Occipital lobe (tissue), 2 donors: ENCODE results near the gene TMEM114. TPM values are rescaled to one million over a fixed set of nuclear protein-coding genes. Genes with fewer than 3 reads are reported as not detected.
A peak's percentile ranks its signal among the peaks of the same experiment; 100 is the strongest.

Experiments used
- DNase-seq: peaks from one replicate; lab custom pipeline; 2025; lab: John Stamatoyannopoulos, UW
- total RNA-seq: library from RNA; depleted of rRNA; stranded (reverse); fragments of >200 nt; gene quantifications from one replicate; pipeline ENCODE4 v1.2.3, GENCODE V29; 2014

TMEM114 gene
- total RNA-seq, 1 donor from 2014 or later = not detected

DNA sequence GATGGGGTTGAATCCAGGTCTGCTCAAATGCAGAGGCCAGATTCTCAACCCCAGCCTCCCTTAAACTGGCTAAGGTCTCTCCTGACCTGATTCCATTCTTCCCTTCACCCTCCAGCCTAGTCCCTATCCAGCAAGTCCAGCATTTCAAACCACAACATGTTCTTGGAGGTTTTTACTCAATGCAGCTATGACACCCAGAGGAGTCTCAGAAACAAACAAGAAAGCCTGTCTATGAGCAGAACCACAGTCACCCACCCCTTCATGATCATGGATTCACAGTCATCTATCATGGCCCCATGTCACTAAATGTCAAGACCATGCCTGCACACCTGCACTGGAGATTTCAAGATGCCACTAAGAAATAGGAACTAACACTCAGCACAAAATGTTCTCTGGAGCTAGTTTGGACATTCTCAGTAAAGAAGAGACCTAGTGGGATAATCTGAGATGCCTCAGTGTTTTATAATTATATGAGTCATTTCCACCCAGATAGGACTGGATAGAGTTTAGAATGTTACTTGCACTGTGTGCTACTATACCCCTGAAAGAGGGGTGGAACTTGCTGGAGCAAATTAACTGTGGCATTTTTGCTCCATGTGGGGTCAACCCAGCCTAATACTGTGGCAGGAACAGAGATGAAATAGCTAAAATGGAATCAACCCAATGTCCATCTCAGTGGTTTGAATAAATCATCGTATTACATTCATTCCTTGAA lies 21.7 kb upstream of the TMEM114 start:
- no peak for DNase-seq

DNA sequence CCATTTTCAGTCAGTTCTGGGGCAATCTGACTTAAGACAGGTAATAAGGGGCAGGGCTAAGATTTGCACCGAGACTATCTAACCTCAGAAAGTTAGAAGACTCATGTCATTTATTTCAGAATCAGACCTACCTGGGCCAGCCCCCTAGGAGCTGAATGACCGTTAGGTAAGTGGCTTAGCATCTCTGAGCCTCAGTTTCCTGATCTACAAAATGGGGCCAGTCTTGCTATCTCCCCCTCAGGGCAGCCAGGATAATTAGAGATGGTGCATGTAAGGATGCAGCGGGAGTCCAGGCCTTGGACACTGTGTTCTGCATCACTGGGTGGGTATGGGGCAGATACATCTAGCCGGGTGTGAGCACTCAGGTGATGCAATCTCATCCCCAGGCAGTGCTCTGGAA lies 20.8 kb upstream of the TMEM114 start:
- DNase-seq = no peak

DNA sequence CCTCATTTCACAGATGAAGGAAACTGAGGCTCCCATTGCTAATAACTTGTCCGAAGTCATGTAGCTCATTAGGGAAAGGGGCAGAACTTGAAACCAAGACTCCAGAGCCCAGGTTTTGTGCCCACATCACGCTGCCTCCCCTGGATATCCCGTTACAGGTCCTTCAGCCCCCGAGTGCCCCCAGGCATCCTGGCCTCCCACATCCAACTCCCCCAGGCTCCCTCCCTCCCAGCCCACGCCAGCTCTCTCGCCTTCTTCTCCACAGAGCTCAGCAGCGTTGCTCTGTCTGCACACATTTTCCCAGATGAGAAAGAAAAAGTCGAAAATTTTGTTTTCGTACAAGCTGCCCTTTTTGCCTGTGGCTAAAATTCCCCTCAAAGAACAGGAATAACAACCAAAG lies 16.9 kb upstream of the TMEM114 start:
- DNase-seq = no peak

DNA sequence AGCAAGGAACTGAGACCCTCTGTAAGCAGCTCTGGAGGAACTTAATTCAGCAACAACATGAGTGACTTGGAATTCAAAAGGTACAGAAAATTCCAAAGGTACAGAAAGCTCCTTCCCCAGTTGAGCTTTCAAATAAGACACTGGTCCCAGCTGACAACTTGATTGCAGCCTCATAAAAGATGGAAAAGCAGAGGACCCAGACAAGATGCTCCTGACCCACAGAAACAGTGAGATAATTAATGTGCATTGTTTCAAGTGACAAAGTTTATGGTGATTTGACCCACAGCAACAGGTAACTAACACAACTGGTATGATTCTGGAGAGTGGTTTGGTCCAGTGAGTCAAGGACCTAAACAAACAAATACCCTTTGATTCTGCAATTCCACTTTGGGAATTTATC lies 15.2 kb upstream of the TMEM114 start:
- DNase-seq = no peak

DNA sequence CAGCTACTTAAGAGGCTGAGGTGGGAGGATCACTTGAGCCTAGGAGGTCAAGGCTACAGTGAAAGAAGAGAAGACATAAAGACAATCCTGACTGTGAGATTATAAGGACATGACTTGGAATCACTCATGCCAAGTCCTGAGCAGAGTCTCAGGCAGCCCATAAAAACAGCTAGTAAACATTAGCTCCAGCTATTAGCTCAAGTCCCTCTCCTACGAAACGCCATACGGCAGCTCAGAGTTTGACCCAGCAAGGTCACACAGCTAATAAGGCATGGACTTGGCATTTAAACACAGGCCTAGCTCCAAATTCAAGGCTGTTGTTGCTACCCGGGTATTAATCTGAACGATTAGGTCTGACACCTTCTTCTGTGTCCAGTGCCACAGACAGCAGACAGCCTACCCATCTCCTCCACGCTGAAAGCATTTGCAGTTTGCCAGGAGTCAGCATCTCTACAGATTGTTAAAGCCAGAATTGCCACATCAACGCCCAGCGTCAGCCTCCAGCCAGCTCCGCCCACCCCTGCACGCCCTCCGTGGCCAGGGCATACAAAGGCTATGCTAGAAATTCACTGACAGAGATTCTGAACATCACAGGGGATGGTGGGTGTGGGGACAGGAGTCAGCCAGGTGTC lies 9.9 kb upstream of the TMEM114 start:
- DNase-seq = no peak

DNA sequence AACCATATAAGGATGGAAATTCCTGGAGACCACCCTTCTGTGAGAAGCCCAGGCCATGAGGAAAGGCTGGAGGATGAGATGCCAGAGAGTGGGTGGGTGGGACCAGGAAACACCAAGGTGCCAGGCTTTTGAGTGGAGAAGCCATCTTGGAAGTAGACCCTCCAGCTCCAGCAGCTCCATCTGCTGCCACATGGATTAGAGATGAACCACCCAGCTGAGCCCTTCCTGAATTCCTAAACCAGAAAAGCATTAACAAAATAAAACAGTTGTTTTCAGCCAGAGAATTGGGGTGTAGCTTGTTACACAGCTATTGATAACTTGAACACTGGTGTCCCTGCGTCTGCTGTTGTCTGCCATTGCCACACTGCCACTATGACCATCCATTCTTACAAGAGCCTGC lies 6.3 kb upstream of the TMEM114 start:
- no peak for DNase-seq

DNA sequence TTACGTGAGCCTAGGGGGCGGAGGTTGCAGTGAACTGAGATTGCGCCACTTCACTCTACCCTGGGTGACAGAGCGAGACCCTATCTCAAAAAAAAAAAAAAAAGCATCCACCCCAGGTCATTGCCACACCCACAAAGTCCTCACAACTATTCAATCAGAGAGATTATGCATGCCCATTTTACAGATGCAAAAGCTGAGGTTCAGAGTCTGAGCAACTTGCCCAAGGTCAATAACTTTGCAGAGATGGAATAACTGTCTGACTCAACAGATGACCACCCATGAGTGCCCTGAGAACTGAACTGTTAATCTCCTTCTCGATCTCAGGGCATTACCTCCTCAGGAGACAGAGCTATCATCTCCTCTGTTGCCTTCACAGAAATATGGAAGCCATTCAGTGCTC lies 5.5 kb upstream of the TMEM114 start:
- DNase-seq = no peak

DNA sequence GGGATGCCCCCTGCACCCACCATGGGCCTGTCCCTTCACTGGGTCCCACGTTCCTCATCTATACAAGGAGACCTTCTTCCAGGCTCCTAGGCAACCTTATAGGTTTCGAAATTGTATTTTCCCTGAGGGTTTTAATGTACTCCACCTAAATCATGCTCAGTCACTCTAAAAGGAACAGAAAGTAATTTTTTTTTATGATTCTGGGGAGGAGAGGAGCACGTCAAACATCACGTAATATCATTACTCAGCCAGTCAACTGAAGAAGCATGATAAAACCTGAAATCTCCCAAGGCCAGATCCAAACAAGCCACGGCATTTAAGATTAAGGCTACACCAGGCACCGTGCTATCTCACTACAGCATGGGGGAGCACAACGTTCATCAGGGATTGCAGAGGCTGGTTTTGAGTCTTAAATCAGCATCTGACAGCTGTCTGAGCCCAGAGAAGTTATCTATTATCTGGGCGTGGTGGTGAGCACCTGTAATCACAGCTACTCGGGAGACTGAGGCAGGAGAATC lies 3.9 kb upstream of the TMEM114 start:
- no peak for DNase-seq

DNA sequence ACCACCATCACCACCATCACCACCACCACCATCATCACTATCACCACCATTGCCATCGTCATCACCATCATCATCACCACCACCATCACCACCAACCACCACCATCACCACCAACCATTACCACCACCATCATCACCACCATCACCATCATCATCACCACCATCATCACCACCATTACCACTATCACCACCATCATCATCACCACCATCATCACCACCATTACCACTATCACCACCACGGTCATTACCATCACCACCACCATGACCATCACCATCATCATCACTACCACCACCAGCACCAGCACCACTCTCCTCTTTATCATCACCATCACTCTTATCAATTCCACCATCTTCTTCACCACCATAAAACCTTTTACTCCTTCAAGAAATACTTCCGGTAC lies 1.1 kb upstream of the TMEM114 start:
- no peak for DNase-seq

DNA sequence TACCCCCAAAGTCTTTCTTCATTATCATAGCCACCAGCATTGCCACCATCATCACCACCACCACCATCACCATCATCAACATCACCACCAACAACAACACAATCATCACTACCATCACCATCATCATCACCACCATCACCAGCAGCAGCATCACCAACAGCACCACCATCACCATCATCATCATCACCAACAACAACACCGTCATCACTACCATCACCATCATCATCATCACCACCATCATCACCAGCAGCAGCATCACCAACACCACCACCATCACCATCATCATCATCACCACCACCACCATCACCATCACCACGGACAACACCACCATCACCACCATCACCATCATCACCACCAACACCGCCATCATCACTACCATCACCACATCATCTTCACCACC lies 500 bp upstream of the TMEM114 start:
- DNase-seq = no peak

DNA sequence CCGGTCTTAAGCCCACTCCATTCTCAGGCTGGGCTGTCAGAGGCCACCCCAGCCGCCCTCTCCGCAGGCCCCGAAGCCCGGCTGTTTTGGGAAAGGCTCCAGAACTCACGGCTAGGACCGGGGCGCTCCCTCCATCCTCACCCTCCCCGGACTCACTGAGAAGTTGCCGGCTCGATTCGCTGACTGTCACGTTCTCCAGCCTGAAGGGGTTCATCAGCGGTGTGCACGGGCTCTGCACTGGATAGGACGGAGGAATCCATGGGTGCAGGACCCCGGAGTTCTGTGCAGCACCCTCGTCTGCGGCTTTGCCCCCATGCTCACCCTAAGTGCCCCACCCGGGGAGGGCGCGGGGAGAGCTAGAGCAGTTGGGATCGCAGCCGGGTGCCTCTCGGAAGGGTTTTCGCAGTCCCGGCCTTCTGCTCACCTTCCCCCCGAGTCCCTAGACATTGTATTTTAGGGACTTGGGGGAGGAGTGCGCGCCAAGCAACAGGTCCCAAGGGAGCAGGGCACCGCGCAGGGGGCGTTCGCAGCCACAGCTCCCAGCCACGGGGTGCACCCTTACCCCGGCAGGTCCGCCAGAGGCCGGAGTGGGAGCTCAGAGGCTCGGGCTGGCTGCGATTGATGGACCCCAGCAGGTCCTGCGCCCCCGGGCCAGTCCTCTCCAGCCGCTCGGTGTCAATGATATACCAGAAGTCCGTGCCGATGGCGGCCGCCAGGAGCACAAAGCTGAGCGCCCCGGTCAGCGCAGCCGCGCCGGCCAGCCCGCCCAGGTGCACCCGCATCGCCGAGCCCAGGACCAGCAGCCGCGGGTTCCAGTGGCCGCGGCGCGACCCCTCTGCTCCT lies 1.0 kb downstream of the TMEM114 start:
- DNase-seq = no peak

DNA sequence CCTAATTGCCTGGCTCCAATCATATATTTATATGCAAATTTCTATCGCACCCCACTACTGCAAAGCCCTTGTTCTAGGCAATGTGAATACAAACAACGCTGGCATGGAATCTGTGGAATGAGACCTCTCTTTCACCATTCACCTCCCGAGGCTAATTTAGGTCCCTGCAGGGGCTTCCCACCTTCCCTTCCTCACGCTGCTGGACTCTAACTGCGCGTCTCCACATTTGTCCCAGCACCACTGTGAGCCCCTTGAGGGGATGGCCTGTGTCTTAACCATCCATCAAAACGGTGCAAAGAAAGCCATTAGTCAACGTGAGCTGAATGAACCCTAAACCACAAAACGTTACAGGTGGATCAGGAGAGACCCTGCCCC lies 1.6 kb downstream of the TMEM114 start:
- no peak for DNase-seq

DNA sequence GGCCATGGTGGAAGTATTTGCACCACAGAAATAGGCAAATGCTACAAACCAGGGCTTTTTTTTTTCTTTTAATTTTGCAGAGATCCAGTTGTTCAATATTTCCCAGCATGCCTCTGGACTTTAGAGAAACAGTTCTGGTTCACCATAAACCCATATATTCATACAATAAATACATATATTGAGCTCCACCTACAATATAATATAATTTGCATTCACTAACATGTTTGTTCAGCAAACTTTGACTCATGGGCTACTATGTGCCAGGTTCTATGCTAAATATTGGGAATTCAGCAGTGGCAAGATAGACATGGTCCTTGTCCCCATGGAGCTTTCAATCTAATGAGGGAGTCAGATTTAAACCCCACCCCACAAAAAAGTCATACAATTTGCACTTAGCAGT lies 3.2 kb downstream of the TMEM114 start:
- no peak for DNase-seq

DNA sequence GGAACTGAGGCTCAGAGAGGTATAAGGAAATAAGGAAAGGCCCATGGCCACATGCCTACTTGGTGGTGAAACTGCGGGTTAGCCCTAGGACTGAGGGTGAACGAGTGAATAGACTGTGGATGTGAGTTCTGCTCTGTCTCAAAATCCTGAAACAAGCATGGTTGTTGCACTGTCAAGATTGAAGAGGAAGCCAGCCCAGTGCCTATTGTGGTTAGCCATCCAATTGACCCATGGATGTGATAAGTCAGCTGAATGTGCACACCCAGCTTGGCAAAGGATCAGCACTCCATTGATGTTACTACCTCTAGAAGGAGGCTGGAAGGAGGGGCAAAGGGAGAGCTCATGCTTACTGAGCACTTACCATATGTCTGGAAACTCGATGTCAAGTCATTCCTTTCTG lies 4.5 kb downstream of the TMEM114 start:
- DNase-seq = no peak

DNA sequence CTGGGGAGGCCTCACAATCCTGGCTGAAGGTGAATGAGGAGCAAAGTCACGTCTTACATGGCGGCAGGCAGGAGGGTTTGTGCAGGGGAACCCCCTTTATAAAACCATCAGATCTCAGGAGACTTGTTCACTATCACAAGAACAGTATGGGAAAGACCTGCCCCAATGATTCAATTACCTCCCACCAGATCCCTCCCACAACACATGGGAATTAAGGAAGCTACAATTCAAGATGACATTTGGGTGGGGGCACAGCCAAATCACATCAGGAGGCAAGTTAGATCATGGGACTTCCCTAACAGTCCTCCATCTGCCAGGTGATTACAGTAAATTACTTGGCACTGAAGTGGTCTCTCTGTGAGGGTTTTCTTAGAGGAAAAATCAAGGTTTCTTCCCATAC lies 5.3 kb downstream of the TMEM114 start:
- no peak for DNase-seq

DNA sequence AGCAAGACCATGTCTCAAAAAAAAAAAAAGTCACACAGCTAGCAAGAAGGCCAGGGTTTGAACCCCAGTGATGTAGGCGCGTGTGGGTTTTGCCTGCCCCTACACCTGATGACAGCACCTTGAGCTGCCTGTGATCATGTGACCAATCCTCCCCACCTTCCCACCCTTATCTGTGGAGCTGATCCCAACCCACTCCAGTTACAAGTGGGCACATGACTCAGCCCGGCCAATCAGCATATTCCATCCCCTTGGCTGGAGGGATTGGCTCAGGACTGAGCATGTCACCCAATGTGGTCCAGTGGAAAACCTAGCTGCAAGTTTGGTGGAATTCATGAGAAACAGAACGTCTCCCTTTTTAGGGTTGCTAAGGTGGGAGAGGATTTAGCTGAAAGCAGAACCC lies 6.6 kb downstream of the TMEM114 start:
- no peak for DNase-seq

DNA sequence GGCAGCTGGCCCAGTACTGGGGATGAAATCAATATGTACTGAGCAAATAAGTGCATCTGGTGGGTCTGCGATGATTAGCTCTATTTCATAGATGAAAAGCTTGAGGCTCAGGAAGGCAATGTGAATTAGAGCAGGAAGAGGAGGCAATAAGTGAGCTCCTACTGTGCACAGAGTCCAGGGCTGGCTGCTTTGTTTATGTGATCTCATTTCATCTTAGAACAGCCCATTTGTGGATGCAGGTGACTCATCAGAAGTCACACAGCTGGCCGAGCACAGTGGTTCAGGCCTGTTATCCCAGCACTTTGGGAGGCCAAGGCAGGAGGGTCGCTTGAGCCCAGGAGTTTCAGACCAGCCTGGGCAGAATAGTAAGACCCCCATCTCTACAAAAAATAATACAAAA lies 7.1 kb downstream of the TMEM114 start:
- no peak for DNase-seq

DNA sequence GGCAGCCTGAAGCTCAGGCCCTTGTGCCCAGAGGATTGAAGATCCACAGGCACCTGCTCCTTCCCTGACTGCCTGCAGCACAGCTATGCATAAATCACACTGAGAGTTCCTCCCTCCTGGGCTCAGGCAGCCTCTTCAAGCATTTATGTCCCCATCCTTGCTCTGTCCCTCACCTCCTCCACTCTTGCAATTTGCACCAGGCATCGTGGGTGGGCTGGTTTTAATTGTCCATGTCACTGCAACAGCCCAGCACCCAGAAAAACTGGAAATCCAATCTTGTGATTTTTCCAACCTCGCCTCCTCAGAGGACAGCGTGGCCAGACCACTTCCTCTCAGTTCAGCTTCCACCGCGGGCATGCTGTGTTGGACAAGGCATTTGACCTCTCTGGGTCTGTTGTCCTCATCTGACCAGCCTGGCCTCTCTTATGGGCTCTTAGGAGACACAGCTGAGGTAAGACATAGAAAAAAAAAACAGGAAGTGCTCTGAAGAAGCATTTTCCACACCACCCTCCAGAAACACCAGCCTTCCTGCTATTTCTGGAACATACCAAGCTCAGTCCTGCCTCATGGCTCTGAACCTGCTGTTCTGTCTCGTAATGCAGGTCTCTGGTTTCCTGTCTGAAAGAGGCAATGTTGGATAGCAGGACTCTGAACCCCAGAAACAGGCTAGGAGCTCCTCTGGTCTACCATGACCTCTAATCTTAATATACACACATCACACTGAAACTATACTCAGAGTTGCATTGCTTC lies 8.3 kb downstream of the TMEM114 start:
- DNase-seq = peak; percentile 32

DNA sequence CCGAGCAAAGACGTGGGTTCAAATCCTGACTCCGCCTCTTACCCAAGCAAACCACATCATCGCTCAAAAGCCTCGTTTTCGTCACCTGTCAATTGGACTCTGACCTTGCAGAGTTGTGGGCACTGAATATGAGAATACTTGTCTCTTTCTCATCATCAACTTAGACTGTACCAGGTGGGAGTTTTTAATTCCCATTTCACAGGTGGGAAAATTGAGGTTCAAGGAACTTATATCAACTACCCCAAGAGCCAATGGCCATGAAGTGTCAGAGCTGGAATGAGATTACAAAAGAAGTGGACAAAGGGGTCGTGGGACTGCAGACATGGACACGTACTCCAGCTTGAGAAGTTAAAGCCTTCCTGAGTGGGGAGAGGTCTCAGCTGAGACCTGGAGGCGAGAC lies 10.8 kb downstream of the TMEM114 start:
- DNase-seq = no peak

DNA sequence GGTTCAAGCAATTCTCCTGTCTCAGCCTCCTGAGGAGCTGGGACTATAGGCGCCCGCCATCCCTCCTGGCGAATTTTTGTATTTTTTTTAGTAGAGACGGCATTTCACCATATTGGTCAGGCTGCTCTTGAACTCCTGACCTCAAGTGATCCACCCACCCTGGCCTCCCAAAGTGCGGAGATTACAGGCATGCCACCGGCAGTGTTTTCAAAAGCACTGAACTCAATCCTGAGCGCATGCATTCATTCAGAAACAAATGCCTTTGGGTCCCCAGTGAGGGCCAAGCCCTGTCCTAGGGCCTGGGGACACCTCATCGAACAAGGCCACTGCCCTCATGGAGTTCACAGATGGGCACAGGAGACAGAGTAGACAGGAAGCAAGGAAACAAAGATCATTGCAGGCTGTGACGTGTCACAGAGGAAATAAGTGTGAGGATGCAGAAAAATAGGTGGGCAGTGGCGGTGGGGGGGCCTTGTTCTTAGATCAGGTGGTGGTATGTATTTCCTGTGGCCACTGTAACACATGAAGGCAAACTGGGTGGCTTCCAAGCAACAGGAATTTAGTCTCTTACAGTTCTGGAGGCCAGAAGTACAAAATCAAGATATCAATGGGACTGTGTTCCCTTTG lies 12.5 kb downstream of the TMEM114 start:
- no peak for DNase-seq
